GM12878 (cell line): ENCODE results near the gene CEP126. TPM values are rescaled to one million over a fixed set of nuclear protein-coding genes. Genes with fewer than 3 reads are reported as not detected.

ENCODE experiments used
- ATAC-seq: fragments of 200-7000 bp; cut with Tn5 transposase; 3 replicates; pipeline ENCODE4 v1.9.1; 2020; ENCODE audit warnings: mild to moderate bottlenecking, moderate library complexity
- BruUV-seq: library from RNA; stranded (reverse); fragments of 400-500 nt; replicated peaks from 2 replicates; lab custom pipeline; 2021; lab: Mats Ljungman, UMichigan
- CTCF ChIA-PET: fragments of 300-600 bp; sonication (Branson Sonifier 250); formaldehyde crosslinking; extraction: SDS; loops from one replicate; lab custom pipeline; 2021; ENCODE audit warnings: inconsistent platforms; lab: Yijun Ruan, JAX
- POLR2A ChIA-PET: fragments of 350-600 bp; formaldehyde crosslinking; extraction: SDS; loops from one replicate; lab custom pipeline; 2021; ENCODE audit warnings: inconsistent platforms; lab: Charles Lee
- RAD21 ChIA-PET: fragments of 300-600 bp; sonication (Branson Sonifier 250); formaldehyde crosslinking; loops from one replicate; lab custom pipeline; 2023; ENCODE audit warnings: antibody characterized with exemption; ENCODE audit not compliant: unreplicated experiment; lab: Charles Lee
- SMC1A ChIA-PET: fragments of 300-600 bp; sonication (Branson Sonifier 250); formaldehyde crosslinking; loops from one replicate; lab custom pipeline; 2023; ENCODE audit not compliant: unreplicated experiment, uncharacterized antibody; lab: Charles Lee
- DNase-seq: peaks from one replicate; pipeline ENCODE4 v3.0.0-alpha.2; 2011; ENCODE audit warnings: low read depth, low spot score
- FAIRE-seq: peaks from 3 replicates; lab custom pipeline; 2011; peaks lifted over from hg19 to GRCh38; lab: Jason Lieb, UNC
- H2AFZ ChIP-seq: 2 replicates; pipeline ENCODE4 v1.6.0; 2011; ENCODE audit warnings: low read depth, low read length, control low read depth; ENCODE audit not compliant: control insufficient read depth
- H3K27ac ChIP-seq: 2 replicates; pipeline ENCODE4 v1.5.1; 2011; ENCODE audit warnings: control low read depth; ENCODE audit not compliant: control insufficient read depth, insufficient read depth
- H3K27me3 ChIP-seq, 2 experiments: replicated peaks in 1 of 2; 2 replicates each; pipeline versions ENCODE4 v1.6.0 to v1.6.1; 2011; ENCODE audit warnings: low read length in 1 of 2; ENCODE audit not compliant: control insufficient read depth in 2 of 2, insufficient read depth in 2 of 2
- H3K36me3 ChIP-seq, 2 experiments: 2 replicates each; pipeline ENCODE4 v1.5.1; 2011; ENCODE audit warnings: low read length in 1 of 2; ENCODE audit not compliant: control insufficient read depth in 2 of 2, insufficient read depth in 2 of 2
- H3K4me1 ChIP-seq: 2 replicates; pipeline ENCODE4 v1.6.1; 2011; ENCODE audit warnings: mild to moderate bottlenecking, low read length, moderate library complexity, mixed read lengths; ENCODE audit not compliant: control insufficient read depth, insufficient read depth
- H3K4me2 ChIP-seq: 2 replicates; pipeline ENCODE4 v1.6.0; 2011; ENCODE audit warnings: control low read depth; ENCODE audit not compliant: control insufficient read depth, insufficient read depth
- H3K4me3 ChIP-seq: fragments of 200-600 bp; sonication (generic); 2 replicates; pipeline ENCODE4 v1.5.1; 2016
- H3K79me2 ChIP-seq: 2 replicates; pipeline ENCODE4 v1.6.0; 2011; ENCODE audit warnings: low read length; ENCODE audit not compliant: control insufficient read depth, insufficient read depth
- H3K9ac ChIP-seq: 2 replicates; pipeline ENCODE4 v1.8.0; 2011; ENCODE audit warnings: low read length, control low read depth, mixed read lengths; ENCODE audit not compliant: control insufficient read depth, insufficient read depth
- H3K9me3 ChIP-seq: replicated peaks from 3 replicates; pipeline ENCODE4 v1.5.1; 2011; ENCODE audit warnings: mild to moderate bottlenecking, low read length; ENCODE audit not compliant: control insufficient read depth, insufficient read depth
- H4K20me1 ChIP-seq: 2 replicates; pipeline ENCODE4 v1.6.0; 2011; ENCODE audit not compliant: control insufficient read depth, insufficient read depth
- ATF2 ChIP-seq: IDR thresholded peaks from 2 replicates; pipeline ENCODE4 v1.6.1; 2012; ENCODE audit warnings: low read length, inconsistent platforms
- BACH1 ChIP-seq: fragments of 450-650 bp; IDR thresholded peaks from 2 replicates; pipeline ENCODE4 v1.6.1; 2017; ENCODE audit warnings: mild to moderate bottlenecking, borderline replicate concordance
- BRCA1 ChIP-seq: IDR thresholded peaks from 2 replicates; pipeline ENCODE4 v1.6.1; 2011; ENCODE audit warnings: low read depth, low read length, improper control_type of control experiment
- DPF2 ChIP-seq: fragments of 450-650 bp; IDR thresholded peaks from 2 replicates; pipeline ENCODE4 v1.6.1; 2017; ENCODE audit warnings: mild to moderate bottlenecking
- HDAC6 ChIP-seq: fragments of 200-600 bp; sonication (generic); IDR thresholded peaks from one replicate; pipeline ENCODE4 v1.8.0; 2017; ENCODE audit warnings: antibody characterized with exemption; ENCODE audit not compliant: unreplicated experiment
- NFIC ChIP-seq: IDR thresholded peaks from 2 replicates; pipeline ENCODE4 v1.6.1; 2012; ENCODE audit warnings: low read depth, mild to moderate bottlenecking, inconsistent platforms, low read length, moderate library complexity
- NFYA ChIP-seq: IDR thresholded peaks from 2 replicates; pipeline ENCODE4 v1.6.1; 2011; ENCODE audit warnings: low read depth, mild to moderate bottlenecking, low read length, improper control_type of control experiment, borderline replicate concordance
- NKRF ChIP-seq: fragments of 450-650 bp; conservative IDR thresholded peaks from 2 replicates; pipeline ENCODE4 v1.6.1; 2017; ENCODE audit warnings: mild to moderate bottlenecking, moderate library complexity
- PAX8 ChIP-seq: fragments of 450-650 bp; IDR thresholded peaks from 2 replicates; pipeline ENCODE4 v1.6.1; 2017; ENCODE audit warnings: mild to moderate bottlenecking, moderate library complexity
- RB1 ChIP-seq: fragments of 450-650 bp; formaldehyde crosslinking; IDR thresholded peaks from 2 replicates; pipeline ENCODE4 v1.6.1; 2017; ENCODE audit warnings: mild to moderate bottlenecking, borderline replicate concordance
- RCOR1 ChIP-seq: conservative IDR thresholded peaks from 2 replicates; pipeline ENCODE4 v1.6.1; 2012; ENCODE audit warnings: low read depth, low read length, improper control_type of control experiment
- REST ChIP-seq: IDR thresholded peaks from 2 replicates; pipeline ENCODE4 v1.6.1; 2012; ENCODE audit warnings: mild to moderate bottlenecking, low read depth, low read length
- RFX5 ChIP-seq: IDR thresholded peaks from 2 replicates; pipeline ENCODE4 v1.6.1; 2011; ENCODE audit warnings: low read depth, low read length, improper control_type of control experiment
- SKIL ChIP-seq: fragments of 450-650 bp; IDR thresholded peaks from 2 replicates; pipeline ENCODE4 v1.6.1; 2017; ENCODE audit warnings: mild to moderate bottlenecking, low read depth, inconsistent platforms; ENCODE audit not compliant: poor library complexity, severe bottlenecking
- SMAD5 ChIP-seq: IDR thresholded peaks from 2 replicates; pipeline ENCODE4 v1.6.1; 2016; ENCODE audit warnings: antibody characterized with exemption, low read depth
- SUPT20H ChIP-seq: IDR thresholded peaks from 2 replicates; pipeline ENCODE4 v1.6.1; 2011; ENCODE audit warnings: low read depth, mild to moderate bottlenecking, low read length, moderate library complexity, borderline replicate concordance; ENCODE audit not compliant: control insufficient read depth
- TAF1 ChIP-seq: IDR thresholded peaks from 2 replicates; pipeline ENCODE4 v1.6.1; 2011; ENCODE audit warnings: mild to moderate bottlenecking, low read depth, low read length, borderline replicate concordance
- WGBS: methylation state at CpG from one replicate; pipeline ENCODE4 v1.1.6; 2016; ENCODE audit warnings: low lambda C conversion rate; ENCODE audit not compliant: insufficient replicate concordance, insufficient coverage; ENCODE audit errors: missing lambda C conversion rate; 5-methylcytosine and 5-hydroxymethylcytosine counted together
- in situ Hi-C: fragments of 300-500 bp; cut with MboI; formaldehyde crosslinking; loops from 9 replicates; pipeline ENCODE4 v1.14.3; 2018; ENCODE audit warnings: mixed read lengths
- intact Hi-C: fragments of 100-400 bp; cut with micrococcal nuclease; formaldehyde crosslinking; loops from one replicate; pipeline ENCODE4 v1.14.2; 2022; ENCODE audit not compliant: unreplicated experiment
- polyA plus RNA-seq, 11 experiments: library from polyadenylated mRNA; depleted of rRNA in 4 of 11; unstranded in 6 of 11; stranded (reverse) in 5 of 11; fragments of >200 nt; fragmentation: Nextera tagmentation in 4 of 11; fragmentation: Illumina TruSeq in 1 of 11; extraction: Ambion mirVana in 4 of 11; extraction: Trizol in 1 of 11; gene quantifications; 1 replicate in 1 of 11; 2 replicates in 10 of 11; pipeline versions ENCODE4 v1.2.1 to v1.2.3, GENCODE V29; 2011 to 2016; ENCODE audit warnings: inconsistent platforms in 2 of 11, missing spikeins in 2 of 11, low read depth in 1 of 11
- total RNA-seq, 4 experiments: library from RNA; depleted of rRNA in 3 of 4; stranded (reverse); fragments of >200 nt in 3 of 4; fragmentation: Illumina TruSeq in 1 of 4; extraction: Trizol in 1 of 4; gene quantifications; 2 replicates each; pipeline versions ENCODE4 v1.2.1 to v1.2.3, GENCODE V29; 2013 to 2021

CEP126 gene
- total and polyA plus RNA-seq, 10 of the 15 experiments (the other 5 are each of a cell fraction or from before 2014, with no cell fraction given): 0.01 TPM; not detected in 8

- DNase-seq (no peak), FAIRE-seq (no peak), ATAC-seq (no peak)
- SMC1A ChIA-PET: interaction anchor here (0.5 kb wide), 1 partner anchor 381 kb away, joined by 3 read pairs; no protein-coding TSS in a partner anchor
- Histone ChIP-seq H3K4me2 (no peak overlapping the region), H3K36me3 (no peaks in the 10 kb centered on the region), H3K27me3 (no peaks in the 10 kb centered on the region), H3K79me2 (no peaks in the 10 kb centered on the region), H3K27ac (no peak overlapping the region), H2AFZ (no peak overlapping the region), H3K4me1 (no peaks in the 10 kb centered on the region), H3K4me3 (no peak overlapping the region), H3K9ac (no peak overlapping the region), H3K9me3 (no peaks in the 10 kb centered on the region), H4K20me1 (no peaks in the 10 kb centered on the region)
- intact Hi-C loops (no loop called here), in situ Hi-C loops (no loop called here)
- WGBS: 37% methylated on average over 4 of the region's 4 CpGs
- POLR2A ChIA-PET: no interaction called here
- CTCF ChIA-PET: interaction anchor here (1.4 kb wide), 1 partner anchor 10 kb away, joined by 3 read pairs; no protein-coding TSS in a partner anchor
- no TSS peak for BruUV-seq
- RAD21 ChIA-PET: no interaction called here
- TF ChIP-seq REST (no peak), RB1 (no peak), NKRF (no peak), PAX8 (no peak), SKIL (no peak), DPF2 (no peak), TAF1 (no peak), BACH1 (no peak), RFX5 (no peak), NFIC (no peak), NFYA (no peak), RCOR1 (no peak), BRCA1 (no peak), SMAD5 (no peak), ATF2 (no peak), SUPT20H (no peak), HDAC6 (no peak)
These were observed 25.0 kb upstream of the CEP126 start for GRCh38 chr11:101889767-101890166.
